Medulla oblongata (tissue), 1 donor: ENCODE results near the gene SGMS1.

ENCODE experiments used
- DNase-seq: peaks from one replicate; pipeline ENCODE4 v3.0.0-alpha.2; 2015; ENCODE audit errors: extremely low spot score

The SGMS1 gene

DNA sequence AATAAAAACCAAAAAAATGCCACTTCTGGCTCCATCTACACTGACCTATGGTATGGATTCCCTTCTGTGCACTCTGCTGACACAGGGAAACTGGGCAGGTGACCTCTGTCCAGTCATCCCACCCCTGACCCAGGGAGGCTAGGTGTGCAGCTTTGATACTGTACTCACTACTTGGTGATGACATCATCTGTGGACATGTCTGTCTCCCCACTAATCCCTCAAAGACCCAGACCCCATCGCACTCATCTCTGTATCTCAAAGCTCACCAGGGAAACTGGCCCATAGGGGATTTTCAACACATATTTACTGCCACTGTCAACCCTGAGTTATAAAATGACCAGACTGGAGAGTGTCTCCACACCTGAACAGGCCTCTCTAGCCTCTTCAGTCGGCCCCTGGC, 10.6 kb downstream of the SGMS1 start:
- DNase-seq, result no peak

DNA sequence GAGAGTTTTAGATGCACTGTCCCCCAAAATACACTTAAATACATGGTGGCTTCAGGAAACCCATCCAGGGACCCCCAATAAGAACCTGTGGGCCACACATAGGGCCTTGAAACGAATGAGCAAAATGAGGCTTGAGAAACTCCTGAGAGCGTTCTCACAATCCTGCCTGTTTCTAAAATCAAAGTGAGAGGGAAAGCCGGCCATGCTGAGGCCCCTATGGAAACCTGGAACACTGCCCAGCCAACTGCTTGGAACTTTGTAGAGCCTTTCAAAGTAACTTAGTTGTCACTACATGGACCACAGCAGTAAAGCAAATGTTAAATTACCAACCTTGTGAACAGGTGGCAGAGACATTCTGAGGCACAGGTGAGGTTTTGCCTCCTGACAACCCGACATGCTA, 13.4 kb downstream of the SGMS1 start:
- DNase-seq, result peak; percentile 66

DNA sequence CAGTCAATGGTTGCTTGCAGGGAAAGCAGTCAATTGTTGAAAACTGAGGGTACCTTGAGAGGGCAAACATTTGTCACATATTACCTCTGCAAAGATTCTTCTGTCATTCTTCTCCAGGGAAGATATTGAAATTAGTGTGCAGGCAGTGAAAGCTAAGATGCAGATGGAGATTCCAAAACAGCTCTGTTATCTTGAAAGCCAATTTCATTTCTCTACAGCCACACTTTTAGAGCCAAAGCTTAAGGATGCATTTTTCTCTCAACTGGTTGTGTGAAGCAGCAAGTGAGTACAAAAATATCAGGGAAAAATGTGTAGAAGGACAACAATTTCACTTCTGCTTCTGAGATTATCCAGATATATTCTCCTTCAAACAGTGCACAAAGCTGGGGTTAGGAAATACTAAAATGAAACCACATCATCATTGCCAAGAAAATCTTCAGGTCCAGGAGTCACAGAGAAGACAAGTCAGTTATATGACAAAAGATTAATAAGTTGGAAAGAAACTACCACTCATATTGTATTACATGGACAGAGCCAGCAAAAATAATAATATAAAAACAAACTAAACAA, 16.3 kb downstream of the SGMS1 start:
- DNase-seq, result no peak

DNA sequence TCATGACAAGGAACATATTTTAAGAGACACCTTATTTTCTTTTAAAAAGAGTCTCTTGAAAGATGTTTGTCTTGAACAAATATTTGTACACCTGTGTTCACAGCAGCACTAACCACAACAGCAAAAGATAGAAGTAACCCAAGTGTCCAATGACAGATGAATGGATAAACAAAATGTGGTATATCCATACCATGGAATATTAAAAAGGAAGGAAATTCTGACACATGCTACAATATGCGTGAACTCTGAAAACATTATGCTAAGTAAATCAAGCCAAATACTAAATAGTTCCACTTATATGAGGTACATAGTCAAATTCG, 17.8 kb downstream of the SGMS1 start:
- no peak for DNase-seq

DNA sequence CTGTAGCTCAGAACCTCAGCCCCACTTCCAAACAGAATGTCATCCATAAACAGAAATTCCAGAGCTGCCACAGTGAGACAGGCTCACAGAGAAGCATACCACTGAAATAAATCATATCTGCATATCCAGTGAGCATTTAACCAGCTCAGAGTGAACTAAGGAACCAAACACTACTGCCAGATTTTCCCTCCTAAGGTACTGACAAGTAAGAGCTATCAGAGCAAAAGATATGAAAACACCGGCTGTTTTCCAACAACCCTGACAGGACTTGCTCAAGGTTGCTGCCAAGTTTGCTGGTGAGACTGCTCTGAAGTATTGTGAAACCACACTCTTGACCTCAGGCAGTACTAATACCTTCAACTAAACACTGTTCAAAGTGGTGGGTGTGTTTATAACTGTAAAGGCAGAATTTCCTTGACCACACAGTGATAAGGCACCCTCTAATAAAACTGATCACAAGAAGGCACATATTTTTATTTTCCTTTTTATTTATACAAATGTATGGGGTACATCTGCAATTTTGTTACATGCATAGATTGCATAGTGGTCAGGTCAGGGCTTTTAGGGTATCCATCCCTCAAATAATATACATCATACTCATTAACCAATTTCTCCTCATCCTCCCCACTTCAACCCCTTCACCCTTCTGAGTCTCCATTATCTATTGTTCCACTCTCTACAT, 18.3 kb downstream of the SGMS1 start:
- peak; percentile 37 for DNase-seq

DNA sequence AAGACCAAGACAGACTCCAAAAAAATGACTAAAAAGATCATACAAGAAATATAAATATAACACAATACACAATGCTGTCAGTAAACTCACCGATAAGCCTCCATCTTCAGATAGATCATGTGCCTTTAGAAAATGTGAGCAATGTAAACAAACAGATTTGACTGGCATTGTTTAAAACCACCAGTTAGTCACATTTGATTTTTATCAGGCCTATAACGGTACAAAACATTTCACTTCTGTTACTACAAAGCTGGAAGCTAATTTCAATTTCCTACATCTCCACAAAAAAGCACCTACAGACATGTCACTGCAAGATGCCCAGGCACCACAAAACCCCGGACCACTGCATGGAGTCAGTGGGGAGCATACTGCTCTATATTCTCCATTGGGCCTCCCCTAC, 18.9 kb downstream of the SGMS1 start:
- no peak for DNase-seq

DNA sequence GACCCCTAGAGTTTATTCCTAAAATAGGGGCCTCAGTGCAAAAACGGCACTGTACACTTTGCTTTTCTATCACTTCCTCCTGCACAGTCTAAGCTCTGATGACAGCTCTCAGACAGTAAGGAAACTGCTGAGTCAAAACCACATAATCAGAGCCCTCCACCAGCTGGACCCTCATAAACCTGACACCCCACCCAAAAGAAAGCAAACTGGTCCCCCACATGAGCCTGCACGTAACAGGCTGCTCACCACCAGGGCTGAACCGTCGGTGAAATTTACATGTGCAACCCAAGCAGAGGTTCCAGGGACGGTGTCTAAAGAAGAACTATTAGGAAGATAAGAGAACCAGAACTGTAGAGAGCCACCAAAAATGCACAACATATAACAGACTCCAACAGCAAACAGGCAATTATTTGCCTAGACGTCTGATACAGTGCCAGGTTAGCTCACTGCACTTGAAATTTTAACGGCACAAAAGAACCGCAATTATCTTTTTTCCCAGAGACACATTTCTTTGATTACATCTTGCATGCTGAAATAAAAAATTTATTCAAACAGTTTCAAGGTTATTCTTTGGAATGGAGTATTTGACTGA, 19.6 kb downstream of the SGMS1 start:
- peak; percentile 29 for DNase-seq

DNA sequence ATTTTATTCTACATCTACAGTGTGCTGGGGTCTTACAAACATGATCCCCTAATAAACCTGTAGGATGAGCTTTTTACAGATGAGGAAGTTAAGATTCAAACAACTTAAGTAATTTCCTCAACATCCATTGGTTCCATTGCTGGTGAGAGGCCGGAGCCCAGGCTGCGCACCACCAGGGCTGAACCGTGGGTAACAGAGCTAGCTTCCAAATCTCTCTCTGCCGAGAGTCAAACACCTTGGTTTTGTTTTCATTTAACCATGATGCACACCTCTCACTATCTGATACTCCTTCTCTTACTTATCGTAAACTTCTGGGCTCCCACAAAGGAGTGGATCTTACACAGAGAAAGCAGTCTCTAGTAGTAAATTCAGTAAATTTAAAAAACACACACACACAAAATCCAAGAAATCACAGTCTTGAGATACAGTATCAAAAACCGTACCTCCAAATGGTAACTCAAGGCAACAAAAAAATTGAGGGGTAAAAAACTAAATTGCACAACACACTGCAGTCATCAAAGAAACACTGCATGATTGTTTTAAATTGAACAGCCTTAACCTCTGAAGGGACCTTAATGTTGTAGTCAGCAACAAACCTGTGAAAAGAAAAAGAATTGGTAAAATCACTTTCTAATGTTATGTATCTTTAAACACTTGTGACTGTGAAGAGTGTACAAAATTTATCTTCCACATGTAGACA, 20.5 kb downstream of the SGMS1 start:
- no peak for DNase-seq

DNA sequence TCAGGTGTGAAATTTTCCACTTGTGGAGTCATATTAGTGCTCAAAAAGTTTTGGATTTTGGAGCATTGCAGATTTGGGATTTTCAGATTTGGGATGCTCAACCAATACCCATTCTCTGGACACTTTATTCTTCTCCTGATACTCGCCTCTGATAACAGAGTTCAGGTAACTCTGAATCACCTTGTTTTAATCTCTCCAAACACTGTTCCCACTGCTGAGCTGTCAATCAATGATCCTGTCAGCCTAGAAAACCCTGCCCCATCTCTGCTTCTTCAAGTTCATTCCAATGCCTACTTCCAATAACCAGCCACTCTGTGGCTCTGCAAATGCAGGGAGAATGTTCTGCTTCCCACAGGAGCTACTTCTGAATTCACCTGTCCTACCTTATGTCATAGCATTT, 21.8 kb downstream of the SGMS1 start:
- no peak for DNase-seq

DNA sequence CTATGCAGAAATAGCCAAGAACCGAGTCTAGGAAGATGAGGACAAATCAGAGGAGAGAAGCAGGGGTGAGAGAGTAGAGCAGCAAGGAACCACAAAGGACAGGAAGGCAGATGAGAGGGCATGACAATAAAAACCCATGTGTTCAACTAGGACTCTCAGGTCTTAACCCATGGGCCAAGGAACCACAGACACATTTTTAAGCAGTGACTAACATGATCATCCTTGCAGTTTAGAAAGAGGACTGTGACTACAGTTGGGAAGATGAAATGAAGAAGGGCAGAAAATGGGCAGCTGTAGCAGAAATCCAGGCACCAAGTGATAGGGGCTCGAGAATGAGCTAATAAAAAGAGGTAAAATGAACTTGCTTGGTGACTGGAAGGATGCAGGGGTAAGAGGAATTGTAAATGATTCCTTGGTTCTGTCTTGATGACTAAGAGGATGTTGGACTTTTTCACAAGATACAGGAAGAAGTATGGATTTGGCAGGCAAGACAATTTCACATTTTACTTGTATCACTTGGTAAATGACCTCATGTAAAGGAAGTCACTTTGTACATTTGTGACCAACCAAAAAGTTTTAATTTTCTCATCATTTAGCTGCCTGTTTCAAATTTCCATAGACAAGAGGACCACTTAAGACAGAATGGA, 22.8 kb downstream of the SGMS1 start:
- no peak for DNase-seq

DNA sequence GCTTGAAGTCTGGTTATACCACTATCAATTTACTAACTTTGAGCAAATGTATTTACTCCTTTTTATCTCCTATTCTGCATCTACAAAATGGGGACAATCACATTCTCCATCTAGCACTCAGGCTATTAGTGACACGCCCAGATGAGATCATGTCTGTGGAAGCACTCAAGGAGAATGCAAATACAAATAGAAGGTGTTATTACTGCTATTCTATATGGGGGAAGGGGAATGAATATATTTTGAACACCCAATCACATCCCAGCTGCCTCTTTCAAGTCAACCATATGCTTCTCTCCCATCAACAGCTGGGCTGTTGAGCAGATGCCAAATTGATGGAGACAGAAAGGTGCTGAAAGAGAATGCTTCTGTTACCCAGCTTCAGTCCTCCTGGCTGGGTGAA, 23.5 kb downstream of the SGMS1 start:
- DNase-seq, result no peak

DNA sequence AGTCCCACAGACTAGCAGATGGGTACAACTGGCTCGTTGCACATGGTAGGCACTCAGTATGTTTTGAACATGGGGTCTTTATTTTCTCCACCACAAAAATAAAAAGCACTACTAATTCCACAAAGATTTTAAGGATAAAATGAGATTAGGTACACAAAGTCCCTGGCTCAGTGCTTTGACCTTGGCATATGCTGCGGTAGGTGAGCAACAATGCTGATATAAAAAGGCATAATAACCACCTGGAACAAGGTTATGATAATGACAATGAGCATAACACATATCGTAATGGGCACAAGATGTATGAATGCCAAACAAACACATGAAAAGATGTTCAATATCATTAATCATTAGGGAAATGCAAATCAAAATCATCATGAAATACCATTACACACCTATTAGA, 26.9 kb downstream of the SGMS1 start:
- DNase-seq, result no peak

DNA sequence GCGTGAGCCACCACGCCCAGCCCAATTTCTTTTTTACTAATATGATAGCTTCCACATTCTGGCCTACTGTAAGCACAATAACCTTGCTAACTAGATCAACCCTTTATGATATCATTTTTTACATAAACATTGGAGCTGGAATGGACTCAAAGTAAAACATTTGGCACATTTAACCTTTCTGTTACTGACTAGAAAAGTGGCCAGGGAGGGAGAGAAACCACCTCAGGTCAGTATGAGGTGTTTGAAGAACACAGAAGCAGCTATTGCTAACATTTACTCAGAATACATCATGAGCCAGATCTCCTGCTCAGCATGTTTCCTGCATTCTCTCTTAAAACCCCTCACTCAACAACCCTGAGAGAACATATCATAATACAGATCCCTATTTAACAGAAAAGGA, 27.3 kb downstream of the SGMS1 start:
- DNase-seq, result no peak

DNA sequence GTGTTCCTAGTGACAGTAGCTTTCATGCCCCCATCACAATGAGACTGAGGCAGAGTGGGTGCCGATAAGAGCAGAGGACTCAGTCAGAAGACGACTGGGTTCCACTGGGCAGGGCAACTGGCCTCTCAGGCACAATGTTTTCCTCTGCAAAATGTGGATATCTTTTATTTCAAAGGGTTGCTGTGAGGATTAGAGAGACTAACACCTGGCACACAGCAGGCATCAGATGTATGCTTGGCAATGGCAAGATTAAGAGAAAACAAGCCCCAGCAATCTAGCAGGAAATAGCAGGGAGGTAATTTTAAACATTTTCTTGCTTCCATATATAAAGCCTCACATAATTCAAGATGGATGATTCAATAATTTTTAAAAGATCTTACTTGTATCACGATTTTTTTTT, 28.0 kb downstream of the SGMS1 start:
- no peak for DNase-seq

DNA sequence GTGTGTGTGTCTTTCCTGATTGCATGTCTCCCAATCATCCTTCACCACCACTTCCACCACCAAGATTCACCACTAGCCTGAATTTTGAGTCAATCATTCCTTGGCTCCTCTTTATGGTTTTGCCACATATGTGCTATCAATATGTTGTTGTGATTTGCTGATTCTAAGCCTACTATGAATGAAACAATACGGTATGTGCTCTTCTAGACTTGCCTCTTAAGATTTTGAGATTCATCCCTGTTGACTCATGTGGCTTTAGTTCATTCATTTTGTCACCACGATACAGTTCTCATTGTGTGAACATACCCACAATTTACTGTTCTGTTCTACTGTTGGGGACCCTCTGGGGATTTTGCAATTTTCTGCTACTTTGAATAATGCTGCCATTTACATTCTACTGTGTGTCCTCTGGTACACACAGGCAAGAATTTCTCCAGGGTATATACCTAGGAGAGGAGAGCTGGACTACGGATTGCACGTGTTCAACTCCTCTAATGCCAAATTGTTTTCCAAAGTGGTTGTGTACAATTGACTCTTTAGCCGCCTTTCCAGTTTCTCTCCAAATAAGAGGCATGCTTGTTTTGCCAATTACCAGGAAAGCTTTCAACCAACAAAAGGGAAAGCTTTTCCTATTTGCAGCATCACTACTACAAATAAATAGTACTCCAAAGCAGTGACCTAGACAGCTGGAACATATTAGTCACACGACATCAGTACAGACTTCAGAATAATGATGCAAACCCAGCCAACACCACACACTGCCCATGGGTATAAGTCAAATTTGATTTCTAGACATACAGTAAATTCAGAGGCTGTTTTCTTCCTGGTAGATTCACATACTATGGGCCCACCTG, 30.0 kb downstream of the SGMS1 start:
- no peak for DNase-seq

DNA sequence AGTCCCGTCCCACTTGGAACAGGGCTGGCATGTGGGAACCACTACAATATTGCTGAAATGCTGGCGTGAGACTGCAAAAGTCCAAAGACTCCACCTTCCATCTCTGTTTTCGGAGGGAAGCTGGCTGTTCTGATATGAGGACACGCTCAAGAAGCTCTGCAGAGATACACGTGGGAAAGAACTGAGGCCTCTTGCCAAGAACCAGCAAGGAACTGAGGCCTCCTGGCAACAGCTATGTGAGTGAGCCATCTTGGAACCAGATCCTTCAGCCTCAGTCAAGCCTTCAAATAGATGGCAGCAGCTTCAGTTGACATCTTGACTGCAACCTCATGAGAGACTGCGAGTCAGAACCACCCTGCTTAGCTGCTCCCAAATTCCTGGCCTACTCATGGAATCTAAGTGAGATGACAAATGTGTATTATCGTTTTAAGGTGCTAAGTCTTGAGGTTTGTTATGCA, 30.8 kb downstream of the SGMS1 start:
- no peak for DNase-seq

DNA sequence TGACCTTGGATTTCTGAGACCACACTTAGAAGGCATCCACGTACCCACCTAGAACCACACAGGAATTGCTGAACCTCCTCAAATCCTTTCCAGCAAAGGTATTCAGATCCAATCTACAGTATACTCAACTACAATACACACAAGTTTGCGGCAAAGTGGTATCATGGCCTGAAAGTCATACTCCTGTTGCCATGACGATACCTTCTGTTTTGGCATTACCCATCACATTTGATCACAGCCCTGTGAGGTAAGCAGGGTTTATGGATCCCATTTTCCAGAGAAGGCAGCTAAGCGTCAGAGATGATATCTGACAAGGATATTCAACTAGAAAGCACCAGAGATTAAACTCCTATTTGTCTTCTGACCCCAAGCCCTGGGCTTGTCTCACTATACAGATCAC, 32.8 kb downstream of the SGMS1 start:
- no peak for DNase-seq

DNA sequence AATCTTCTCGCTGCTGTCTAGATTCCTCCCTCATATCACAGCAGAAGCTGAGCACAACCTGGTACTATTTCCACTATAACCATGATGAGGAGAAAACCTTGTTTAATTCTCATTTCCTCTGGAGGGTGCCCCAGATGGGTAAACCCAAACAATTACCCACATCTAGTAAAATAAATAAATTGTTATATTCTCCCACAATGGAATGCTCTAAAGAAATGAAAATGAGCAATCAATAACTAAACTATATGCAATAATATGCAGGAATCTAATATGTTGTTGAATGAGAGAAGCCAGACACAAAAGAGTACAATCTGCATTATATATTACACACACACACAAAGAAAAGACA, 37.0 kb downstream of the SGMS1 start:
- no peak for DNase-seq

DNA sequence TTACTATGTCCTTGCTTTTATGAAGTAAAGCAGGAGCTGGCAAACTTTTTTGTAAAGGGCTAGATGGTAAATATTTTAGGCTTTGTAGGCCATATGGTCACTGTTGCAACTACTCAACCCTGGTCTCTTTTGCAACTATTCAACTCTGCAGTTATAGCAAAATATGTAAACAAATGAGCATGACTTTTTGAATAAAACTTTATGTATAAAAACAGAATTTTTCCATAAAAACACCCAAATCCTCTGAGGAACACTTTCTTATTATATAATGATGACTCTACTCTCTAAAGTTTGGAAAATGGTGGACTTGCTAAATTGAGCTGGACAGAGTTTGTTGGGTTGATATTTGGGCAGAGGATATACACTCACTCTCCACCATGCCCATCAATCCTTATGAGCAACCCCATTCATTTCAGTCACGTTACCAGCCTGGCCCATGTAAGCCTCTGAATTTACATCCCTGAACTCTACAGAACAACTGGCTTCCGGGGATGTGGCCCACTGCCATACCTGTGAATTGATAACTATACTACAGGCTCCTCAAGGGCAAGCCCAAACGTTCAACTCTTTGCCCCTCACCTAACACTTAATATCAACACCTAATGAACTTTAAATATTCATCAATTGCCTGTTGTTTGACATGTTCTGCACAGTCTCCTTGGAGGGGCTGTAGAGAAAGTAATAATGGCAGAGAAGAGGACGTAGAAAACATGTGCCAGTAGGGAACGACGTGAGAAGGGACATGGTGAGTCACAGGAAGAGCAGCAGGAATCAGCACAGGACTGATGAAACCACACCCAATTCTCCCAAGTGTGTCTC, 37.6 kb downstream of the SGMS1 start:
- DNase-seq, result no peak

DNA sequence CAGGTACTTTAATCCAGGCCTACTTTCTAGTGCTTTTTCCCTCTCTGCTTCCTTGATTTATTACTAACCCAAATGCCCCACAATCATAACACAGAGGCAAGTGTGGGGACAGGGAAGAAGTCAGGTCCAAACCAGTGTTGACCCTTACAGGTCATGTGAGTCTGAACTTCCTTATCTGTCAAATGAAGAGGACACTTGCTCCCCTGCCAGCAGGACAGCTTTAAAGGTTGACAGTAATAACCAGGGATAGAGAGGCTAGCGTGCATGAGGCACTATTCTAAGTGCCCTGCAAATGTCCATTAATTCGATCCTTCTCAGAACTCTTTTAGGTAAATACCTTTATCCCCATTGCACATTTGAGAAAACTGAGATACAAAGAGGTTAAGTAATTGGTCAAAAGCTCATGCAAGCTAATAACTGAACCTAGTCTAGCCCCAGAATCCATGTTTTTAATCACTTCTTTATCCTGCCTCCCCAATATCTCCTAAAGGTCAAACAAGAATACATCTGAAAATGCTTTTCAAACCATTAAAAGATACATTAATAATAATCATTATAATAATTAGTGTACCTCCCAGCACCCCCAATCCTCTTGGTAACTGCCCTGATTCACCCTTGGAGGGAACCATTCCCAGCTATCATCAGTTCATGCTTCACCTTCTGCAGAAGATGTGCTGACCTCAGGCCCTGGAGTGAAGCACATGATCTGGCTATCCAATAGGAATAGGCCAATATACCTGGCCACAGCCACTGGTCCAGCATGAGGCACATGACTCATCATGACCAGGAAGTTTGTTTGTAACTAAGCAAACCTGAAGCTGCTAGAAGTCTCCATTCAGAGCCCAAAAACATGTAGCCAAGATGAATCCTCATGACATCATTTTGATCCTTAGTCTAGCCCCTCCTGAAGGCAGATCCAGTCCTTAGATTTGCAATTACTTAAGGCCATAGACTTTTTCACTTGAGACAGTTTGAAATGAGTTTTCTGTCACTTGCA, 40.7 kb downstream of the SGMS1 start:
- DNase-seq, result no peak
